Erythroblast (primary cell): ENCODE measurements around the gene NUDT13.
A peak's percentile ranks its signal among the peaks of the same experiment; 100 is the strongest.

ENCODE experiments used
- DNase-seq, 2 experiments: peaks; one replicate each; lab custom pipeline; 2025; lab: John Stamatoyannopoulos, UW
- GATA1 ChIP-seq: IDR thresholded peaks from 2 replicates; pipeline ENCODE4 v1.6.1; 2011; ENCODE audit warnings: low read depth, mild to moderate bottlenecking, control low read depth, low read length, moderate library complexity
- POLR2A ChIP-seq: IDR thresholded peaks from 2 replicates; pipeline ENCODE4 v1.6.1; 2011; ENCODE audit warnings: mild to moderate bottlenecking, low read length

The NUDT13 gene

DNA sequence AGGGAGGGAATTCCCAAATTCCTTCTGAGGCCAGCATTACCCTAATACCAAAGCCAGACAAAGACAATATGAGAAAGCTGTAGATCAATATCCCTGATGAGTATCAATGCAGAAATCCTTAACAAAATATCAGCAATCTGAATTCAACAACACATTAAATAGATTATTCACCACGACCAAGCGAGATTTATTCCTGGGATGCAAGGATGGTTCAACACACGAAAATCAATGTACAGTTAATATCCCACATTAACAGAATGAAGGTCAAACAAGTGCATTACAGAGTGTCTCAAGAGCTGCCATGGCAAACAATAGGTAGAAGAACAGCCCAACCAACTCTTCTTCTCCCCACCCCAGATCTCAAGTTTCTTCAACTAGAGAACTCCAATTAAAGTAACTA, 51.4 kb downstream of the NUDT13 start:
- TF ChIP-seq POLR2A (no peak), GATA1 (no peak)
- no peak for DNase-seq

- TF ChIP-seq POLR2A (no peak), GATA1 (no peak)
- DNase-seq, result no peak
These were observed 52.8 kb downstream of the NUDT13 start for GRCh38 chr10:73163096-73163495.

DNA sequence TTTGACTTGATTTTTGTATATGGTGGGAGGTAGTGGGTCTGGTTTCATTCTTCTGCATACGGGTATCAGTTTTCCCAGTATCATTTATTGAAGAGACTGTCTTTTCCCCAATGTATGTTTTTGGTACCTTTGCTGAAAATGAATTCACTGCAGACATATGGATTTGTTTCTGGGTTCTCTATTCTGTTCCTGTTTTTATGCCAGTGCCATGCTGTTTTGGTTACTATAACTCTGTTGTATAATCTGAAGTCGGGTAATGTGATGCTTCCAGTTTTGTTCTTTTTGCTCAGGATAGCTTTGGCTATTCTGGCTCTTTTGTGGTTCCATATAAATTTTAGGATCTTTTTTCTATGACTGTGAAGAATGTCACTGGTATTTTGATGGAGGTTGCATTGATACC, 56.7 kb downstream of the NUDT13 start:
- DNase-seq, result no peak
- TF ChIP-seq GATA1 (no peak), POLR2A (no peak)

DNA sequence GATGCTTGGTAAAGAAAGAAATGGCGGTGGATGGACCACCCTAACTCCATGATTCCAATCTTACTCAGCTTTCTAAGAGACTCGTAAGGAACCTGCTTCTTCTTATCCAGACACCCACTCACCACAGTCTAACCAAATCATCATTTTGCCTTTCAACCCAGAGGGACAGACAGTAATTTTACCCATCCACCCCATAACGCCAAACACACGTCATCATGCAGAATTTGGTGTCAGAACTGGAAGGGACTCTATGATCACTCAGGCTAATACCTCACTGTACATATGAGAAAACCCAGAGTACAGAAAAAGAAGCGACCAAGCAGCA, 57.2 kb downstream of the NUDT13 start:
- no peak for TF ChIP-seq GATA1
- TF ChIP-seq POLR2A, result no peak
- DNase-seq, result peak in 1 of 2 experiments; percentile 71

DNA sequence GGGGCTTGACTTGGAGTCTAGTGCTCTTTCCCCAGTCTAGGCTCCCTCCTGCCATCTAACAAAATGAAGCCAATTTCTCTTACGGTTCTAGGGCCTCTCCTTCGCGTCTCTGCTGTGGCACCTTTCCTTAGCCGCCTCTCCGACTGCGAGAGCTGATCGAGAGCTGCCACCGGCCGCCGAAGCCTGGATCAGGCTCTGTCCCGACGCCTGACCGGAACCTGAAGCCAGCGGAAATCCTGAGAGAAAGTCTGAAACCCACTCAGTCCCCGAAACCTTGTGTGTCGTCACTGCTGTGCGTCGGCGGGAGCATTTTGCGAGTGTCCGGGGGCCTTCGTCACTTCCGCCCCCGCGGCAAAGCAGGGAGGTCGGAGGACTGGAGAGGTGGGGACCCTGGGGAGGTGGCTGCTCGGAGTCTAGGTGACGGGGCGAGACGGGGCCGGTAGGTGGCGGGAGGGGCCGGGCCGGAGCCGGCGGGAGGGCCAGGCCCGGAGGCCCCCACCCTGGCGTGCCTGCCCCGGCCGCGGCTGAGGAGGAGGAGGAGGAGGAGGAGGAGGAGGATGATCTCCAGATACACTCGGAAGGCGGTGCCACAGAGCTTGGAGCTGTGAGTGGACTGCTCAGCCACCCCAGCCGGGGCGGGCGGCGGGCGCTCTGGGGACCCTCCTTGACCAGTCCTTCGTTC, 57.7 kb downstream of the NUDT13 start, which contains the start of the genes ECD and FAM149B1:
Gene ECD (minus strand): TSS at position 226 of the 682 bp plus-strand sequence. CDS start 4,071 bp downstream, outside the sequence.
Gene FAM149B1 (plus strand): TSS at position 337 of the 682 bp plus-strand sequence. CDS start 221 bp downstream, at position 558.
- peak; percentile 96 for TF ChIP-seq POLR2A
- TF ChIP-seq GATA1, result no peak
- peak; percentile 94 to 96 for DNase-seq

GRCh38 chr10:73168465-73168803, 58.2 kb downstream of the NUDT13 start:
- no peak for TF ChIP-seq POLR2A
- TF ChIP-seq GATA1, result no peak
- DNase-seq, result no peak

DNA sequence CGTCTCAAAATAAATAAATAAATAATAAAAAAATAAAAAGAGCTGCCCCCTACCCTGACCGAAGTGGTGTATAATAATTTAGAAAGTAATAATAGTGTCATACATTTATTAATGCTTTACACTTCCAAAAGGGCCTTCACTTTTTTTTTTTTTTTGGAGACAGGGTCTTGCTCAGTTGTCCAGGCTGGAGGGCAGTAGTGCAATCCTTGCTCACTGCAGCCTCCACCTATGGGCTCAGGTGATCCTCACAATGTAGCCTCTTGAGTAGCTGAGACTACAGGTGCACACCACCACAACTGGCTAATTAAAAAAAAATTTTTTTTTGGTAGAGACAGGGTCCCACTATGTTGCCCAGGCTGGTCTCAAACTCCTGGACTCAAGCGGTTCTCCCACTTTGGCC, 59.1 kb downstream of the NUDT13 start:
- TF ChIP-seq GATA1, result no peak
- TF ChIP-seq POLR2A, result no peak

DNA sequence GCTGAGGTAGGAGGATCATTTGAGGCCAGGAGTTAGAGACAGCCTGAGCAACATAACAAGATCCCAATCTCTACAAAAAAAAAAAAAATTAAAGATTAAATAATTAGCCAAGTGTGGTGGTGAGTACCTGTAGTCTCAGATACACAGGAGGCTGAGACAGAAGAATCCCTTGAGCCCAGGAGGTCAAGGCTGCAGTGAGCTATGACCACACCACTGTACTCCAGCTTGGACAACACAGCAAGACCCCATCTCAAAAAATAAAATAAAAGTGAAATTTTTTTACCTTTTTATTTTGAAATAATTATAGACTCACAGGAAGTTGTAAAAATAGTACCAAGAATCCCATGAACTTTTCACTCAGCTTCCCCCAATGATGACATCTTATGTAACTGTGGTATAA, 62.6 kb downstream of the NUDT13 start:
- DNase-seq, result no peak
- TF ChIP-seq GATA1 (no peak), POLR2A (no peak)

More for the DNA sequence above, 59.1 kb downstream of the NUDT13 start:
- no peak for DNase-seq

DNA sequence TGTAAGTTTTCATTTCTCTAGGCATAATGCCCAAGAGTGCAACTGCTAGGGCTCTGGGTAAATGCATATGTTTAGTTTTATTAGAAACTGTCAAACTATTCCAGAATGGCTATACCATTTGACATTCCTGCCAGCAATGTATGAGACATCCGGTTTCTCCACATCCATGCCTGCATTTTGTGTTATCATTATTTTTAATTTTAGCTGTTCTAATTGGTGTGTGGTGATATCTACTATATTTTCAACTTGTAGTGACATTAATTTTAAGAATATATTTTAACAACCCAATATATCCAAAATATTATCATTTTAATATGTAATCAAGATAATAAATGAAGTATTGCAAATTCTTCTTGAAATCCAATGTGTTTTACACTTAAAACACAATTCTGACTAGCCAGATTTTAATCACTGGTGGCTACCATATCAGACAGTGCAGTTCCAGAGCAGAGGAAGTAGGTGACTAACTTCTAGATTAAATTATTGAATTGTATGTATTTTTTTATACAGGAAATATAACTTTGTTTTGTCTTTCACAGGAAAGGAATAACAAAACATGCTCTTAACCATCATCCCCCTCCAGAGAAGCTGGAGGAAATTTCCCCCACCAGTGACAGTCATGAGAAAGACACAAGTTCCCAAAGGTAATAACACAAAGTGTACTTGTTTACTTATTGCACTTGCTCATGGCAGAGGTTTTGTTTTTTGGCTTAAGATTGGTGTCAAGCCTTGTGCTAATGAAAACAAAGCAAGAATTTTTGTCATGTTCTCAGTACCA, 64.1 kb downstream of the NUDT13 start:
- no peak for DNase-seq
- no peak for TF ChIP-seq GATA1
- no peak for TF ChIP-seq POLR2A
